ENCODE results near the gene RPL7L1. TPM values are rescaled to one million over a fixed set of nuclear protein-coding genes. Genes with fewer than 3 reads are reported as not detected.

The RPL7L1 gene
- total and polyA plus RNA-seq, 8 donors: 7.2 to 105 (median 37.9) TPM

GRCh38 chr6:42933205-42933604 is 53.8 kb downstream of the RPL7L1 start:
- TF ChIP-seq CTCF (IDR thresholded peaks at IDR 0.05) (no peak), POLR2A (IDR thresholded peaks at IDR 0.05) (no peak), EP300 (IDR thresholded peaks at IDR 0.05) (no peak), POLR2AphosphoS5 (IDR thresholded peaks at IDR 0.05) (no peak)
- Histone ChIP-seq H3K9me3 (no peaks in the 10 kb centered on the region), H3K4me1 (peaks cover 26 to 60% (median 46%) of the 10 kb centered on the region in 4 donors), H3K4me3 (no peak overlapping the region), H3K36me3 (peaks cover 14 to 50% (median 44%) of the 10 kb centered on the region in 4 donors), H3K27ac (peak overlapping the region in 2 of 5 donors; percentile 10 to 33), H3K27me3 (no peaks in the 10 kb centered on the region)
- intact Hi-C loops (cut with DNase I; ENCODE audit: low total_unique reads): no loop called here
- WGBS, 5 donors: 44 to 58% (median 46%) methylated on average over 3 of the region's 3 CpGs
- DNase-seq: no peak

- no peaks in the 10 kb centered on the region for H3K27me3 ChIP-seq
- no peaks in the 10 kb centered on the region for H3K9me3 ChIP-seq
- intact Hi-C loops (cut with DNase I; ENCODE audit: low total_unique reads): no loop called here
- H3K27ac ChIP-seq: no peak overlapping the region
- TF ChIP-seq POLR2A (IDR thresholded peaks at IDR 0.05): no peak
- no peak for TF ChIP-seq EP300 (IDR thresholded peaks at IDR 0.05)
- TF ChIP-seq CTCF (IDR thresholded peaks at IDR 0.05): no peak
- no peak for TF ChIP-seq POLR2AphosphoS5 (IDR thresholded peaks at IDR 0.05)
- H3K4me1 ChIP-seq: peaks cover 24 to 59% (median 36%) of the 10 kb centered on the region in 4 donors
- H3K4me3 ChIP-seq: no peak overlapping the region
- DNase-seq: no peak
- WGBS, 5 donors: 82 to 93% (median 89%) methylated on average over 5 to 7 of the region's 7 CpGs
- peaks cover 28 to 71% (median 65%) of the 10 kb centered on the region in 4 donors for H3K36me3 ChIP-seq
Observed at GRCh38 chr6:42935322-42935721, 55.9 kb downstream of the RPL7L1 start.

- WGBS, 5 donors: 90 to 97% (median 93%) methylated on average over 11 of the region's 11 CpGs
- peaks cover 32 to 82% (median 74%) of the 10 kb centered on the region in 4 donors for H3K36me3 ChIP-seq
- no peak for DNase-seq
- no peak overlapping the region for H3K27ac ChIP-seq
- H3K27me3 ChIP-seq: no peaks in the 10 kb centered on the region
- H3K9me3 ChIP-seq: no peaks in the 10 kb centered on the region
- no peak for TF ChIP-seq POLR2AphosphoS5 (IDR thresholded peaks at IDR 0.05)
- TF ChIP-seq POLR2A (IDR thresholded peaks at IDR 0.05): no peak
- no peak for TF ChIP-seq EP300 (IDR thresholded peaks at IDR 0.05)
- TF ChIP-seq CTCF (IDR thresholded peaks at IDR 0.05): no peak
- no peak overlapping the region for H3K4me3 ChIP-seq
- intact Hi-C loops (cut with DNase I; ENCODE audit: low total_unique reads): no loop called here
- peaks cover 13 to 49% (median 26%) of the 10 kb centered on the region in 4 donors for H3K4me1 ChIP-seq
Observed at GRCh38 chr6:42936398-42936797, 57.0 kb downstream of the RPL7L1 start.

GRCh38 chr6:42937548-42938427 is 58.4 kb downstream of the RPL7L1 start:
- Histone ChIP-seq H3K27me3 (no peaks in the 10 kb centered on the region), H3K4me3 (no peak overlapping the region), H3K27ac (no peak overlapping the region), H3K36me3 (peaks cover 32 to 91% (median 87%) of the 10 kb centered on the region in 4 donors), H3K9me3 (no peaks in the 10 kb centered on the region), H3K4me1 (peaks cover 0 to 35% (median 12%) of the 10 kb centered on the region in 4 donors)
- intact Hi-C loops (cut with DNase I; ENCODE audit: low total_unique reads): no loop called here
- WGBS, 5 donors: 87 to 92% (median 90%) methylated on average over 12 to 13 of the region's 13 CpGs
- DNase-seq: no peak
- TF ChIP-seq POLR2A (IDR thresholded peaks at IDR 0.05): no peak
- no peak for TF ChIP-seq EP300 (IDR thresholded peaks at IDR 0.05)
- no peak for TF ChIP-seq CTCF (IDR thresholded peaks at IDR 0.05)
- TF ChIP-seq POLR2AphosphoS5 (IDR thresholded peaks at IDR 0.05): no peak
